ENCODE results near the gene SETDB2. TPM values are rescaled to one million over a fixed set of nuclear protein-coding genes. Genes with fewer than 3 reads are reported as not detected.

The SETDB2 gene
- total and polyA plus RNA-seq, 10 of the 15 experiments (the other 5 are each of a cell fraction or from before 2014, with no cell fraction given): 1.2 to 10.0 (median 7.4) TPM

DNA sequence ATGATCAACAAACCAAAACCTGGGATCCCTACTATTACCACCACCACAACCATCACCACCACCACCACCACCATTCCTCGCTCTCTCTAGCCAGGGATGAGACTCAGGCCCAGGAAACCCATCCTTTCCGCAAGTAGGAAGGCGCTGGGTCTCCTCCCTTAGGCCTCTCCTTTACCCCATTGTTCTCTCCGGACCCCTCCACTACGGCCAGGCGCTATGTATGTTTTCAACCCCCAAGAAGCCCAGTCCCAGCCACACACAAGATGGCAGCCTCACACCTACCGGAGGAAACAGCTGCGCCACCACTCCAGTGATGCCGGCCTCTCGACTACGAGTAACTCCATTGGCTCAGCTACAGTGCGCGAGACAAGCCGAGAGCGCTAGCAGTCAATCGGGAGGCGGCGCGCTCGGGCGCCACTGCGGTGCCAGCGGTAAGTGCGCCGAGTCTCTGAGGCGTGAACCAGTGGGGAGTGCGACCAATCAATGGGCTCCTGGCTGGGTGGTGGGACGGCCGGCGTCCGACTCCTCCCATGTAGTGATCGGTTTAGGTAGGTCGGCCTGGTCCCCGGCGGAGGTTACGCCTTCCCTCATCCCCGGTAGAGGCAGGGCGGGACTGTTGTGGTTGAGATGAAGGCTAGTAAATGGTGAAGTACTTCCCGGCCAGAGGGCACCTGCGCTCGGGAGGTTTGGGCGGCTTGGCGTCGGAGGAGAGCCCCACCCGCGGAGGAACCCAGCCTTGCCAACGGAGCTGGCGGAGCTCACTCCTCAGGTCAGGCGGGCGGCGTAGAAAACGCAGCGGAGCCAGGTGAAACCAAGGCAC lies at the start of gene SETDB2, which contains the start of gene CAB39L (continued):
- TF ChIP-seq YY1 (IDR thresholded peaks at IDR 0.05; ENCODE audit: low read depth, low read length): peak; percentile 100
- no peak for TF ChIP-seq JUND (IDR thresholded peaks at IDR 0.05; ENCODE audit: low read depth, low read length)
- TF ChIP-seq FOXK2 (IDR thresholded peaks at IDR 0.05): no peak
- TF ChIP-seq, protein P1, sequence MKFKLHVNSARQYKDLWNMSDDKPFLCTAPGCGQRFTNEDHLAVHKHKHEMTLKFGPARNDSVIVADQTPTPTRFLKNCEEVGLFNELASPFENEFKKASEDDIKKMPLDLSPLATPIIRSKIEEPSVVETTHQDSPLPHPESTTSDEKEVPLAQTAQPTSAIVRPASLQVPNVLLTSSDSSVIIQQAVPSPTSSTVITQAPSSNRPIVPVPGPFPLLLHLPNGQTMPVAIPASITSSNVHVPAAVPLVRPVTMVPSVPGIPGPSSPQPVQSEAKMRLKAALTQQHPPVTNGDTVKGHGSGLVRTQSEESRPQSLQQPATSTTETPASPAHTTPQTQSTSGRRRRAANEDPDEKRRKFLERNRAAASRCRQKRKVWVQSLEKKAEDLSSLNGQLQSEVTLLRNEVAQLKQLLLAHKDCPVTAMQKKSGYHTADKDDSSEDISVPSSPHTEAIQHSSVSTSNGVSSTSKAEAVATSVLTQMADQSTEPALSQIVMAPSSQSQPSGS (IDR thresholded peaks at IDR 0.05; ENCODE audit: low read length): no peak
- TF ChIP-seq ASH2L (IDR thresholded peaks at IDR 0.05; ENCODE audit: borderline replicate concordance, low read depth): no peak
- TF ChIP-seq, protein P2, sequence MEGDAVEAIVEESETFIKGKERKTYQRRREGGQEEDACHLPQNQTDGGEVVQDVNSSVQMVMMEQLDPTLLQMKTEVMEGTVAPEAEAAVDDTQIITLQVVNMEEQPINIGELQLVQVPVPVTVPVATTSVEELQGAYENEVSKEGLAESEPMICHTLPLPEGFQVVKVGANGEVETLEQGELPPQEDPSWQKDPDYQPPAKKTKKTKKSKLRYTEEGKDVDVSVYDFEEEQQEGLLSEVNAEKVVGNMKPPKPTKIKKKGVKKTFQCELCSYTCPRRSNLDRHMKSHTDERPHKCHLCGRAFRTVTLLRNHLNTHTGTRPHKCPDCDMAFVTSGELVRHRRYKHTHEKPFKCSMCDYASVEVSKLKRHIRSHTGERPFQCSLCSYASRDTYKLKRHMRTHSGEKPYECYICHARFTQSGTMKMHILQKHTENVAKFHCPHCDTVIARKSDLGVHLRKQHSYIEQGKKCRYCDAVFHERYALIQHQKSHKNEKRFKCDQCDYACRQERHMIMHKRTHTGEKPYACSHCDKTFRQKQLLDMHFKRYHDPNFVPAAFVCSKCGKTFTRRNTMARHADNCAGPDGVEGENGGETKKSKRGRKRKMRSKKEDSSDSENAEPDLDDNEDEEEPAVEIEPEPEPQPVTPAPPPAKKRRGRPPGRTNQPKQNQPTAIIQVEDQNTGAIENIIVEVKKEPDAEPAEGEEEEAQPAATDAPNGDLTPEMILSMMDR (IDR thresholded peaks at IDR 0.05 in 2 of 3, conservative IDR thresholded peaks at IDR 0.05 in 1 of 3; ENCODE audit: control insufficient read depth in 2 of 3, extremely low read depth in 1 of 3, insufficient read depth in 1 of 3, low read depth in 3 of 3, low read length in 3 of 3): peak; percentile 35 to 47 (median 40); a peak in 4 of 6 replicates
- TF ChIP-seq, protein P3, sequence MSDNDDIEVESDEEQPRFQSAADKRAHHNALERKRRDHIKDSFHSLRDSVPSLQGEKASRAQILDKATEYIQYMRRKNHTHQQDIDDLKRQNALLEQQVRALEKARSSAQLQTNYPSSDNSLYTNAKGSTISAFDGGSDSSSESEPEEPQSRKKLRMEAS (IDR thresholded peaks at IDR 0.05; ENCODE audit: low read depth, low read length): 0 out of 2 replicates have a peak, but pooled peaks have one; percentile 20
- TF ChIP-seq NR2C2 (IDR thresholded peaks at IDR 0.05; ENCODE audit: borderline replicate concordance, control insufficient read depth, insufficient read length, low read depth): no peak
- TF ChIP-seq PAX8 (IDR thresholded peaks at IDR 0.05): peak; percentile 84; the same call in 1 of the 2 replicates
- TF ChIP-seq, protein P4, sequence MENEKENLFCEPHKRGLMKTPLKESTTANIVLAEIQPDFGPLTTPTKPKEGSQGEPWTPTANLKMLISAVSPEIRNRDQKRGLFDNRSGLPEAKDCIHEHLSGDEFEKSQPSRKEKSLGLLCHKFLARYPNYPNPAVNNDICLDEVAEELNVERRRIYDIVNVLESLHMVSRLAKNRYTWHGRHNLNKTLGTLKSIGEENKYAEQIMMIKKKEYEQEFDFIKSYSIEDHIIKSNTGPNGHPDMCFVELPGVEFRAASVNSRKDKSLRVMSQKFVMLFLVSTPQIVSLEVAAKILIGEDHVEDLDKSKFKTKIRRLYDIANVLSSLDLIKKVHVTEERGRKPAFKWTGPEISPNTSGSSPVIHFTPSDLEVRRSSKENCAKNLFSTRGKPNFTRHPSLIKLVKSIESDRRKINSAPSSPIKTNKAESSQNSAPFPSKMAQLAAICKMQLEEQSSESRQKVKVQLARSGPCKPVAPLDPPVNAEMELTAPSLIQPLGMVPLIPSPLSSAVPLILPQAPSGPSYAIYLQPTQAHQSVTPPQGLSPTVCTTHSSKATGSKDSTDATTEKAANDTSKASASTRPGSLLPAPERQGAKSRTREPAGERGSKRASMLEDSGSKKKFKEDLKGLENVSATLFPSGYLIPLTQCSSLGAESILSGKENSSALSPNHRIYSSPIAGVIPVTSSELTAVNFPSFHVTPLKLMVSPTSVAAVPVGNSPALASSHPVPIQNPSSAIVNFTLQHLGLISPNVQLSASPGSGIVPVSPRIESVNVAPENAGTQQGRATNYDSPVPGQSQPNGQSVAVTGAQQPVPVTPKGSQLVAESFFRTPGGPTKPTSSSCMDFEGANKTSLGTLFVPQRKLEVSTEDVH (IDR thresholded peaks at IDR 0.05; ENCODE audit: low read depth, partially characterized antibody): no peak
- TF ChIP-seq TARDBP (IDR thresholded peaks at IDR 0.05; ENCODE audit: borderline replicate concordance): peak; percentile 67; the same call in 1 of the 2 replicates
- no peak for TF ChIP-seq CBX5 (IDR thresholded peaks at IDR 0.05; ENCODE audit: low read depth)
- TF ChIP-seq POLR2A (IDR thresholded peaks at IDR 0.05; ENCODE audit: low read depth, low read length): peak; percentile 98
- TF ChIP-seq EP300 (IDR thresholded peaks at IDR 0.05; ENCODE audit: borderline replicate concordance in 1 of 2, control insufficient read depth in 1 of 2, low read depth in 2 of 2, low read length in 2 of 2): no peak
- 0 out of 2 replicates have a peak, but pooled peaks have one; percentile 52 for TF ChIP-seq MXI1 (IDR thresholded peaks at IDR 0.05; ENCODE audit: low read depth, low read length)
- TF ChIP-seq, protein P5, sequence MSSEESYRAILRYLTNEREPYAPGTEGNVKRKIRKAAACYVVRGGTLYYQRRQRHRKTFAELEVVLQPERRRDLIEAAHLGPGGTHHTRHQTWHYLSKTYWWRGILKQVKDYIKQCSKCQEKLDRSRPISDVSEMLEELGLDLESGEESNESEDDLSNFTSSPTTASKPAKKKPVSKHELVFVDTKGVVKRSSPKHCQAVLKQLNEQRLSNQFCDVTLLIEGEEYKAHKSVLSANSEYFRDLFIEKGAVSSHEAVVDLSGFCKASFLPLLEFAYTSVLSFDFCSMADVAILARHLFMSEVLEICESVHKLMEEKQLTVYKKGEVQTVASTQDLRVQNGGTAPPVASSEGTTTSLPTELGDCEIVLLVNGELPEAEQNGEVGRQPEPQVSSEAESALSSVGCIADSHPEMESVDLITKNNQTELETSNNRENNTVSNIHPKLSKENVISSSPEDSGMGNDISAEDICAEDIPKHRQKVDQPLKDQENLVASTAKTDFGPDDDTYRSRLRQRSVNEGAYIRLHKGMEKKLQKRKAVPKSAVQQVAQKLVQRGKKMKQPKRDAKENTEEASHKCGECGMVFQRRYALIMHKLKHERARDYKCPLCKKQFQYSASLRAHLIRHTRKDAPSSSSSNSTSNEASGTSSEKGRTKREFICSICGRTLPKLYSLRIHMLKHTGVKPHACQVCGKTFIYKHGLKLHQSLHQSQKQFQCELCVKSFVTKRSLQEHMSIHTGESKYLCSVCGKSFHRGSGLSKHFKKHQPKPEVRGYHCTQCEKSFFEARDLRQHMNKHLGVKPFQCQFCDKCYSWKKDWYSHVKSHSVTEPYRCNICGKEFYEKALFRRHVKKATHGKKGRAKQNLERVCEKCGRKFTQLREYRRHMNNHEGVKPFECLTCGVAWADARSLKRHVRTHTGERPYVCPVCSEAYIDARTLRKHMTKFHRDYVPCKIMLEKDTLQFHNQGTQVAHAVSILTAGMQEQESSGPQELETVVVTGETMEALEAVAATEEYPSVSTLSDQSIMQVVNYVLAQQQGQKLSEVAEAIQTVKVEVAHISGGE (CRISPR knock-in tag; IDR thresholded peaks at IDR 0.05): no peak
- no peak for TF ChIP-seq BCL11A (IDR thresholded peaks at IDR 0.05; ENCODE audit: low read depth, low read length)
- no peak for TF ChIP-seq HDAC2 (IDR thresholded peaks at IDR 0.05)
- TF ChIP-seq NBN (IDR thresholded peaks at IDR 0.05): no peak; the same call in none of the 2 replicates

All from GM12878 (cell line).